Transverse colon (tissue), 4 donors: ENCODE data around the gene SNW1. TPM values are rescaled to one million over a fixed set of nuclear protein-coding genes. Genes with fewer than 3 reads are reported as not detected.

ENCODE experiments used
- DNase-seq: peaks from one replicate; pipeline ENCODE4 v3.0.0-alpha.2; 2019
- H3K27ac ChIP-seq, 4 donors: fragments of 200-600 bp; sonication (generic); 2 replicates each; pipeline ENCODE4 v1.5.1; 2016 to 2018; ENCODE audit warnings: inconsistent platforms in 4 of 4
- H3K27me3 ChIP-seq: fragments of 200-600 bp; sonication (generic); 2 replicates; pipeline ENCODE4 v1.5.1; 2017; ENCODE audit warnings: inconsistent platforms
- H3K36me3 ChIP-seq, 4 donors: fragments of 200-600 bp; sonication (generic); 2 replicates each; pipeline ENCODE4 v1.5.1; 2017 to 2019; ENCODE audit warnings: inconsistent platforms in 4 of 4
- H3K4me1 ChIP-seq, 4 donors: fragments of 200-600 bp; sonication (generic); 2 replicates each; pipeline ENCODE4 v1.5.1; 2017 to 2020; ENCODE audit warnings: inconsistent platforms in 4 of 4
- H3K4me3 ChIP-seq, 4 donors: fragments of 200-600 bp; sonication (generic); 1 replicate in 1 of 4; 2 replicates in 3 of 4; pipeline versions ENCODE4 v1.5.1 to v1.6.1; 2017 to 2019; ENCODE audit warnings: inconsistent platforms in 4 of 4
- H3K9me3 ChIP-seq, 2 donors: fragments of 200-600 bp; sonication (generic); 2 replicates each; pipeline ENCODE4 v1.5.1; 2017 to 2019; ENCODE audit warnings: inconsistent platforms in 2 of 2
- CTCF ChIP-seq, 5 experiments: fragments of 200-600 bp in 3 of 5; fragments of 450-650 bp in 2 of 5; sonication (generic) in 3 of 5; IDR thresholded peaks; 1 replicate in 2 of 5; 2 replicates in 3 of 5; pipeline ENCODE4 v1.5.1; 2016 to 2017; ENCODE audit warnings: antibody characterized with exemption in 5 of 5, inconsistent platforms in 3 of 5, mild to moderate bottlenecking in 2 of 5, moderate library complexity in 1 of 5
- EP300 ChIP-seq: sonication (generic); formaldehyde crosslinking; IDR thresholded peaks from one replicate; pipeline ENCODE4 v1.6.1; 2017; ENCODE audit warnings: antibody characterized with exemption, low read depth
- POLR2A ChIP-seq: fragments of 450-650 bp; IDR thresholded peaks from one replicate; pipeline ENCODE4 v1.6.1; 2016; ENCODE audit warnings: antibody characterized with exemption, mild to moderate bottlenecking, moderate library complexity
- POLR2AphosphoS5 ChIP-seq, 3 donors: sonication (generic); formaldehyde crosslinking; IDR thresholded peaks; one replicate each; pipeline ENCODE4 v1.6.1; 2016; ENCODE audit warnings: antibody characterized with exemption in 3 of 3
- WGBS, 2 donors: methylation state at CpG; one replicate each; pipeline ENCODE4 v1.1.5; 2018; ENCODE audit warnings: low coverage in 1 of 2; 5-methylcytosine and 5-hydroxymethylcytosine counted together
- in situ Hi-C, 4 donors: fragments of 200-750 bp; cut with MboI; loops; one replicate each; pipeline versions ENCODE4 v1.15.0 to v1.15.1; 2017; ENCODE audit warnings: low sequenced_read_pairs in 3 of 4, low pct_ligation_motif_present in 1 of 4, low pct_unique_long_range_greater_than_20kb in 1 of 4
- intact Hi-C: fragments of 100-400 bp; cut with DNase I; formaldehyde crosslinking; loops from one replicate; pipeline ENCODE4 v1.15.1; 2023; ENCODE audit warnings: low total_unique reads
- total RNA-seq, 4 donors: library from RNA; depleted of rRNA; stranded (reverse); fragments of >200 nt; gene quantifications; one replicate each; pipeline ENCODE4 v1.1.0, GENCODE V29; 2016

The SNW1 gene
- total RNA-seq, 4 donors from 2014 or later, result 35.2 to 82.7 (median 56.9) TPM

DNA sequence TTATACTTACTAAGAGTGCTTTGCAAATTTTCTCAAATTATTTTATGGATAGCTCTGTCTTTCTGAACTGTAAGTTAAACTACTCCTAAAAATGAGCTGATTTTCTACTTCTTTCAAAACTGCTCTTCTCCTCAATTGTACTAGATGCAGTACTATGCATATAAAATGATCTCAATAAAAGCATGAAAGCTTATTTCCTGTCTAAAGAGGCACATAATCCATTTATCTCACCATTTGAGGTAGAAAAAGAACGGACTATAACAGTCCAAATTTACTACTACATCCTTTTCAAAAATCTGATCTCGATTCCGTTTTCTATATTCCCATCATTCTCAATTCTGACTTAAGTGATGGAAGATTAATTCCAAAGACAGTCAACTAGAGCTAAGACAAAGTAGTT lies 38.7 kb downstream of the SNW1 start:
- Histone ChIP-seq H3K4me1 (no peaks in the 10 kb centered on the region), H3K36me3 (peaks cover 0 to 83% (median 41%) of the 10 kb centered on the region in 4 donors), H3K27me3 (no peaks in the 10 kb centered on the region), H3K27ac (no peak overlapping the region), H3K4me3 (no peak overlapping the region), H3K9me3 (no peaks in the 10 kb centered on the region)
- no peak for TF ChIP-seq POLR2A
- no peak for TF ChIP-seq EP300
- TF ChIP-seq POLR2AphosphoS5 (IDR thresholded peaks at IDR 0.05), result no peak
- no peak for TF ChIP-seq CTCF (IDR thresholded peaks at IDR 0.05)
- in situ Hi-C loops (no loop called here), intact Hi-C loops (no loop called here)
- DNase-seq, result no peak
- 97% methylated on average over 3 of the region's 3 CpGs for WGBS, 2 donors

DNA sequence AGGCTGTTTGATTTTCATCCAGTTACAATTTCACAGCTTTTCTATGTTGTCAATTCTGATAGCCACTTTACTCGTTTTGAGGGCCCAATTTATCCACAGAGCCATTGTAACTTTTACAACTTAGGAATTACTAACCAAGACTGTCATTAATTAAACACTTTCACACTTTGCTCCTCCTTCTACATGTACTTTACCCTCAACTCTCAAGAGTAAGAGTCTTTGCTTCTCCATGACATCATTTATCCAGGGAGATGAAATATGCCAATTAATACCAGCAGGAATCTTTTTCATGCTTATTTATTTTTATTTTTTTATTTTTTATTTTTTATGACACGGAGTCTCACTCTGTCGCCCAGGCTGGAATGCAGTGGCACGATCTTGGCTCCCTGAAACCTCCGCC lies 39.5 kb downstream of the SNW1 start:
- Histone ChIP-seq H3K9me3 (no peaks in the 10 kb centered on the region), H3K27ac (no peak overlapping the region), H3K36me3 (peaks cover 0 to 81% (median 40%) of the 10 kb centered on the region in 4 donors), H3K4me1 (no peaks in the 10 kb centered on the region), H3K4me3 (no peak overlapping the region), H3K27me3 (no peaks in the 10 kb centered on the region)
- WGBS, 2 donors, result 89 to 90% methylated on average over 5 of the region's 5 CpGs
- no peak for DNase-seq
- in situ Hi-C loops (no loop called here), intact Hi-C loops (no loop called here)
- TF ChIP-seq EP300 (no peak), POLR2AphosphoS5 (IDR thresholded peaks at IDR 0.05) (no peak), POLR2A (no peak), CTCF (IDR thresholded peaks at IDR 0.05) (no peak)

DNA sequence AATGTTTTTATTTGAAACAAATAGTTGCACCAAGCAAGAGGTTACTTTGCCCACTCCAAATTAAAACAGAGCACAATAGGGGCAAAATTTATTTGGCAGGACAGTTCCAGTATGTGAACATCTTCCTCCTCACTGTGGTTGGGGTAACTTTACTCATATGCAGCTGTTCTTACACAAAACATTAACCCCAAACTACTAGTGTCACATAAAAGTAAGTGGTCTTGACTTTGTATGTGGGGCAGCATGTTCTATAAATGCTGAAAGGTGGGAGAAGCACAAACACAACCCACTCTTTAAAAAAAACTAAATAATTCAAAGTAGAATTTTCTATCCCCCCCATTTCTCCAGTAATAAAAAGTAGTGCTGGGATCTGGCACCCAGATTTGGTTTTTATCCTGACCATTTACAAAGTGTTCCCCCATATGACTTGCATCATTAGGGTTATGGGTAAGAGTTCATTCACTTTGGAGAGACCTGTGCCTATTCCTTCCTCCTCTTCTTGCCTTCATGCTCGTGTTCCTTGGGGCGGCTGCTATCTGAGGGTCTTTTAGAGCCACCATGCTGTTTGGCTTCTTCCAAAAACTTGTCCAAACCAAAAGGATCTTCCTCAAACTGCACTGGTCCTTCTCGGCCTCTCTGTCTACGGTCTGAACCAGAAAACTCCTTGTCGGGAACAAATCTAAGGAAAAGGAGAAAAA lies 43.2 kb downstream of the SNW1 start:
- intact Hi-C loops, result no loop called here
- TF ChIP-seq POLR2AphosphoS5 (IDR thresholded peaks at IDR 0.05), result no peak
- Histone ChIP-seq H3K36me3 (peaks cover 0 to 73% (median 31%) of the 10 kb centered on the region in 4 donors), H3K27ac (no peak overlapping the region), H3K27me3 (no peaks in the 10 kb centered on the region), H3K9me3 (no peaks in the 10 kb centered on the region), H3K4me1 (no peaks in the 10 kb centered on the region), H3K4me3 (no peak overlapping the region)
- 79 to 80% methylated on average over 5 of the region's 5 CpGs for WGBS, 2 donors
- in situ Hi-C loops, result loop anchor here in 1 of 4 donors (10.0 kb wide), 1 partner anchor 263 kb away; the partner anchor contains the start of genes AHSA1 and VIPAS39
- DNase-seq, result no peak

DNA sequence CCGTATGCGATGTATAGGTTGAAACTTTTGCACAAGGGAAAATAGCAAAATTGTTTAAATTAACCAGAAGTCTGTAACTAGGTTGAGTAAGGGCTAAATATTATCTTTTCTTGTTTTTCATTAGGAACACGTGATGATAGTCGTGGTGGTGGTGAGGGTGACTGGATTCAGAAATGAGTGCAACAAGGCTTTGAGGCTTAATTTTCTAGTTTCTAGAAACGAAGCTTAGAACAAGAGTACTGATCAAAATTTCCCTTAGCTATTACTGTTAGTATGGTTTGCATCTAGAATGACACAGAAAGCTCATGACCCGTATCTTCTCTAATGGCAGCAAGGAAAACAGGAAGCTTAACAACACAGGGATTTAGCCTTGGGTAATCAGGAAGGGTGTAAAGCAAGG lies 46.0 kb downstream of the SNW1 start:
- Histone ChIP-seq H3K4me1 (peaks cover 0 to 6% (median under 1%) of the 10 kb centered on the region in 4 donors), H3K4me3 (no peak overlapping the region), H3K27ac (no peak overlapping the region), H3K36me3 (peaks cover 0 to 61% (median 25%) of the 10 kb centered on the region in 4 donors), H3K9me3 (no peaks in the 10 kb centered on the region), H3K27me3 (no peaks in the 10 kb centered on the region)
- 81 to 91% methylated on average over 6 of the region's 6 CpGs for WGBS, 2 donors
- intact Hi-C loops, result no loop called here
- no peak for DNase-seq
- in situ Hi-C loops, result loop anchor here in 1 of 4 donors (10.0 kb wide), 1 partner anchor 260 kb away; the partner anchor contains the start of genes AHSA1 and VIPAS39
- no peak for TF ChIP-seq POLR2A
- TF ChIP-seq CTCF (IDR thresholded peaks at IDR 0.05), result no peak
- no peak for TF ChIP-seq POLR2AphosphoS5 (IDR thresholded peaks at IDR 0.05)
- no peak for TF ChIP-seq EP300
